ENCODE results near the gene PRDM11. TPM values are rescaled to one million over a fixed set of nuclear protein-coding genes. Genes with fewer than 3 reads are reported as not detected.
A peak's percentile ranks its signal among the peaks of the same experiment; 100 is the strongest.
"Not testable (repeated sequence)": the region's sequence is repeated elsewhere in the genome, so short reads cannot be mapped to it uniquely, and the experiment has no call there.

PRDM11 gene
- total RNA-seq, 4 donors from 2014 or later = 4.4 to 10.7 (median 7.0) TPM

DNA sequence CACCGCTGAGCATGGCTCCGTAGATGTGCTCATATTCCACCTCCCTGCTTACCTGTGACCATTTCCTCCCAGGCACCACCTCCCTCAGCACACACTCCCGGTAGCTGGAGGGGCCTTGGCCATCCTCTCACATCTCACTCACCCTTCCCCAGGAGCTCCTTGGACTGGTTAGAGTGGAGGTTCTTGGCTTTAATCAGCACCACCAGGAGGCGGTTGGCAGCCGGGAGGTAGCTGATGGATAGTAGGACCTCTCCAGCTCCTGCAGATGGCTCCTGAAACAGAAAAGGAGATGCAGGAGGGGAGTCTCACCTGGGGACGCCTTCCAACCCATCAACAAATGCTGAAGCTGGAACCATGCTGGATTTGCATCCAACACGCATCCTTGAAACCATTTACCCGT lies 99.8 kb downstream of the PRDM11 start:
- H3K27ac ChIP-seq = no peak overlapping the region
- TF ChIP-seq, protein P1, sequence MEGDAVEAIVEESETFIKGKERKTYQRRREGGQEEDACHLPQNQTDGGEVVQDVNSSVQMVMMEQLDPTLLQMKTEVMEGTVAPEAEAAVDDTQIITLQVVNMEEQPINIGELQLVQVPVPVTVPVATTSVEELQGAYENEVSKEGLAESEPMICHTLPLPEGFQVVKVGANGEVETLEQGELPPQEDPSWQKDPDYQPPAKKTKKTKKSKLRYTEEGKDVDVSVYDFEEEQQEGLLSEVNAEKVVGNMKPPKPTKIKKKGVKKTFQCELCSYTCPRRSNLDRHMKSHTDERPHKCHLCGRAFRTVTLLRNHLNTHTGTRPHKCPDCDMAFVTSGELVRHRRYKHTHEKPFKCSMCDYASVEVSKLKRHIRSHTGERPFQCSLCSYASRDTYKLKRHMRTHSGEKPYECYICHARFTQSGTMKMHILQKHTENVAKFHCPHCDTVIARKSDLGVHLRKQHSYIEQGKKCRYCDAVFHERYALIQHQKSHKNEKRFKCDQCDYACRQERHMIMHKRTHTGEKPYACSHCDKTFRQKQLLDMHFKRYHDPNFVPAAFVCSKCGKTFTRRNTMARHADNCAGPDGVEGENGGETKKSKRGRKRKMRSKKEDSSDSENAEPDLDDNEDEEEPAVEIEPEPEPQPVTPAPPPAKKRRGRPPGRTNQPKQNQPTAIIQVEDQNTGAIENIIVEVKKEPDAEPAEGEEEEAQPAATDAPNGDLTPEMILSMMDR (IDR thresholded peaks at IDR 0.05) = no peak
- TF ChIP-seq POLR2A (IDR thresholded peaks at IDR 0.05) = no peak
- no peaks in the 10 kb centered on the region for H3K9me3 ChIP-seq
- DNase-seq = peak in 1 of 3 donors; percentile 21
- no peak overlapping the region for H3K4me3 ChIP-seq
- H3K4me1 ChIP-seq = no peaks in the 10 kb centered on the region
- H3K27me3 ChIP-seq = no peaks in the 10 kb centered on the region
- H3K36me3 ChIP-seq = no peaks in the 10 kb centered on the region

DNA sequence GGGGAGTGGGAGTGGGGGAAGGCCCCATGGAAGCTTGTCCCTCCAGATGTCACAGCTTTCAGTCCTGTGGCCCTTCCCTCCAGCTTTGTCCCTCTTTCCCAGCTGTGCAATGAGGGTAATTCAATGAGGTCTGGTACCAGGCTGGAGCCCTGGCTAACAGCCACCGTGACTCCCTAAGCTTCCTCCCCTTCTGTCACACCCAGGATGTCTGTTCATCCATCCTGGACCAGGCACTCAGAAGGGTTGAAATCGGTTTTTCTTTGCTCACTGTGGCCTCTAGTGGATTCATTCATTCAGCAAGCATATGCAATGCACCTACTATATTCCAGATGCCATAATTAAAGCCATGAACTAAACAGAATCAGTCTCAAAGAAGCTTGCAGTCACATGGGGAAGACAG lies 101.0 kb downstream of the PRDM11 start:
- DNase-seq = no peak
- no peaks in the 10 kb centered on the region for H3K4me1 ChIP-seq
- no peaks in the 10 kb centered on the region for H3K36me3 ChIP-seq
- no peak overlapping the region for H3K4me3 ChIP-seq
- no peak for TF ChIP-seq POLR2A (IDR thresholded peaks at IDR 0.05)
- TF ChIP-seq, protein P1 (IDR thresholded peaks at IDR 0.05) = no peak
- no peaks in the 10 kb centered on the region for H3K9me3 ChIP-seq
- H3K27ac ChIP-seq = no peak overlapping the region
- H3K27me3 ChIP-seq = no peaks in the 10 kb centered on the region

DNA sequence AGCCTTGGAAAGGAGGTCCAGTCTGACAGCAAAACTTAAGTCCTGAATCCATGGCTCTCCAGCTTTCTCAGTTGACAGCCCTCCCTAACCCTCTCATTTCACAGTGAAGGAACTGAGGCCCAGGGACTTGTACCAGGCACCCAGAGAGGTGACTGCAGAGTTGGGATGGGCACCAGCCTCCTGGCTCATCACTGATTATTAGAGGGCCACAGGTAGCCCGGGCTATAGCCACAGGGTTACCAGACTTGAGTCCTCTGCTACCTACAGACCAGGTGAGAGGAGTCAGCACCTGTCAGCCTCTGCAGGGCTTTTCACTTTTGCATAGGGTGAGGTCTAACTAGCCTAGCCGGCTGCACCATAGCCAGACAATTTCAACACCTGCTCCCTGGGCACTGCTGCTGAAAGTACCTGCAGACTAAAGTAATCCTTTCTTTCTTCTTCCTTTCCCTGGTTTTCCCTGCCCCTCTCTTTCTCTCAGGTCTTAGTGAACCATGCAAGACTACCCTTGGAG lies 102.1 kb downstream of the PRDM11 start:
- Histone ChIP-seq H3K27me3 (no peaks in the 10 kb centered on the region), H3K36me3 (no peaks in the 10 kb centered on the region), H3K9me3 (no peaks in the 10 kb centered on the region), H3K4me1 (no peaks in the 10 kb centered on the region), H3K4me3 (no peak overlapping the region), H3K27ac (no peak overlapping the region)
- DNase-seq = no peak
- no peak for TF ChIP-seq POLR2A (IDR thresholded peaks at IDR 0.05)
- TF ChIP-seq, protein P1 (IDR thresholded peaks at IDR 0.05) = no peak

DNA sequence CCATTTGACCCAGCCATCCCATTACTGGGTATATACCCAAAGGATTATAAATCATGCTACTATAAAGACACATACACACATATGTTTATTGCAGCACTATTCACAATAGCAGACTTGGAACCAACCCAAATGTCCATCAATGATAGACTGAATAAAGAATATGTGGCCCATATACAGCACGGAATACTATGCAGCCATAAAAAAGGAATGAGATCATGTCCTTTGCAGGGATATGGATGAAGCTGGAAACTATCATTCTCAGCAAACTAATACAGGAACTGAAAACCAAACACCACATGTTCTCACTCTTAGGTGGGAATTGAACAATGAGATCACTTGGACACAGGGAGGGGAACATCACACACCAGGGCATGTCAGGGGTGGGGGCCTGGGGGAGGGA lies 102.9 kb downstream of the PRDM11 start:
- H3K36me3 ChIP-seq, H3K27ac ChIP-seq: not testable (repeated sequence)

DNA sequence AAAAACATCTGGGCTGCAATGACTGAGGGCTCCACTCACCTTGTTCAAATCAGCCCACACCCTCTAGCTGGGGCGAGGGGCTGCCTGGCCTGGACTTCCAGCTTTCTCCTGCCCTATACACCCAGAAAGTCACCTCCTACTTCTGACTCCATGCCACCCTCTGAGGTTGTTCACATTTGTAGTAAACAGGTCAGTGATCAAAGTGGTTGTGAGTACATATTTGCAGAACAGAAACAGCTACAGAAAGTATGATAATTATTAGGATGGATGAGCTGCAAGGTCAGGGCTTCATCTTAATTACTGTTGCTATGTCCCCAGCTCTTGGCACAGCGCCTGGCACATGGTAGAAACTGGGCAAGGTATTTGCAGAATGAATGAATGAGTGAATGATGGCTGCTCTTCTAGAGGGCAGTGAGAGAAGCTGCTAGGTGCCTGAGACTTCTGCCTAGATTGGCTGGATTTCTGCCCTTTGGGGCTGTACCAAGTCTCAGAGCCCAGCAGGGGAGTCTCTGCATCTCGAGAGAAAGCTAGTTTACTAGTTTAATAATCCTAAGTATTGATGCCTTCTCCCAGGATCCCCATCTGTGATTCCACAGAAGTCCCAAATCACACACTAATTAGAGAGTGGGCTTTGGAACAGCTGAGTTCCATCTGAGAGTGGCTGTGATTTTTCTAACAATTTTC lies 103.7 kb downstream of the PRDM11 start:
- H3K9me3 ChIP-seq = no peaks in the 10 kb centered on the region
- H3K27ac ChIP-seq = no peak overlapping the region
- H3K4me1 ChIP-seq = no peaks in the 10 kb centered on the region
- H3K36me3 ChIP-seq = no peaks in the 10 kb centered on the region
- no peak overlapping the region for H3K4me3 ChIP-seq
- H3K27me3 ChIP-seq = no peaks in the 10 kb centered on the region
- no peak for DNase-seq
- TF ChIP-seq POLR2A (IDR thresholded peaks at IDR 0.05) = no peak
- TF ChIP-seq, protein P1 (IDR thresholded peaks at IDR 0.05) = no peak

More for the DNA sequence above, 102.9 kb downstream of the PRDM11 start:
- H3K9me3 ChIP-seq, H3K27me3 ChIP-seq, H3K4me1 ChIP-seq, DNase-seq, H3K4me3 ChIP-seq: not testable (repeated sequence)

DNA sequence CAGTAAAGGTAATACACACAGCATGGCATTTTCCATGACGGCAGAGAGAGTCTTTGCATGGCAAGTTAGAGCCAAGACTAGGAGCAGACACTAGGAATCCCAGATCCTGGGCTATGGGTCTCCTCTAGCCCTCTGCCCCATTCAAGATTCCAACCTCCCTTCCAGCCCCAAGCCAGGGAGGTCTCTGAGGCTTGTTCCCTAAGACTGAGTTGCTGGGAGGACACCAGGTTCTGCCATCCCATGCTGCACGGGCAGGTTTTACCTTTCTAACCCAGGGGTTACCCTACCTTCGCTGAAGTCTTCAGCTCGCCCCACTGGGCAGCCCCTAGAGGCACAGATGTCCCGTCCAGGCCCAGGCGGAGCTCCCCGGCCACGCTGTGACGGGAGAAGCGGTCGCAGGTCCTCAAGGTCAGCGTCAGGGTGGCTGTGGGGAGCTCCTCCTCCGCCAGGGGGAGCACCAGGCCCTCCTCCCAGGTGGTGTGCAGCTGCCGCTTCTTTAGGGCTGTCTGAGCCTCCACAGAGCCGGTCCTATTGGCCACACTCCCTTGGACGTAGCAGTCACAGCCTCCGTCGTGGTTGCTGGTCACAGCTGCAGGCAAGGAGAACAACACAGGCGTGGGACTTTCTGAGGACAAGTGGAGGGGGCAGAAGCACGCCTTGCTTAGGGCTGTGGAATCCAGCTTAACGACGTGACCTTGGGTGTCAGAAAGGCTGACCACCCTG lies 105.9 kb downstream of the PRDM11 start:
- no peaks in the 10 kb centered on the region for H3K36me3 ChIP-seq
- no peak overlapping the region for H3K4me3 ChIP-seq
- no peak for TF ChIP-seq POLR2A (IDR thresholded peaks at IDR 0.05)
- TF ChIP-seq, protein P1 (IDR thresholded peaks at IDR 0.05) = peak in 4 of 6 experiments; percentile 58 to 94 (median 92)
- no peaks in the 10 kb centered on the region for H3K27me3 ChIP-seq
- peak; percentile 28 to 90 (median 88) for DNase-seq
- no peaks in the 10 kb centered on the region for H3K9me3 ChIP-seq
- H3K4me1 ChIP-seq = no peaks in the 10 kb centered on the region
- H3K27ac ChIP-seq = peak overlapping the region in 1 of 4 donors; percentile 8
